CD14-positive monocyte (primary cell): Measurements from ENCODE around the gene CABP1. TPM values are rescaled to one million over a fixed set of nuclear protein-coding genes. Genes with fewer than 3 reads are reported as not detected.

Source experiments
- DNase-seq, 3 donors: peaks; one replicate each; pipeline ENCODE4 v3.0.0-alpha.2; 2011 to 2022
- H2AFZ ChIP-seq: 2 replicates; pipeline ENCODE4 v1.6.0; 2012; ENCODE audit warnings: mild to moderate bottlenecking, low read depth, low read length, inconsistent platforms; ENCODE audit not compliant: insufficient read depth, poor library complexity, severe bottlenecking
- H3K27ac ChIP-seq, 2 donors: 1 replicate in 1 of 2; 2 replicates in 1 of 2; pipeline ENCODE4 v1.5.1; 2012 to 2013; ENCODE audit warnings: low read length in 2 of 2, control low read depth in 1 of 2, inconsistent platforms in 1 of 2, low read depth in 1 of 2, mild to moderate bottlenecking in 1 of 2
- H3K27me3 ChIP-seq, 2 donors: one replicate each; pipeline versions ENCODE4 v1.6.0 to v1.6.1; 2011 to 2013; ENCODE audit warnings: low read length in 2 of 2; ENCODE audit not compliant: control insufficient read depth in 2 of 2, insufficient read depth in 2 of 2
- H3K36me3 ChIP-seq, 2 donors: replicated peaks in 1 of 2; 1 replicate in 1 of 2; 2 replicates in 1 of 2; pipeline versions ENCODE4 v1.5.1 to v1.6.1; 2012 to 2013; ENCODE audit warnings: low read length in 2 of 2, control low read depth in 1 of 2, inconsistent platforms in 1 of 2, mild to moderate bottlenecking in 1 of 2; ENCODE audit not compliant: insufficient read depth in 2 of 2, control insufficient read depth in 1 of 2
- H3K4me1 ChIP-seq, 2 donors: 1 replicate in 1 of 2; 2 replicates in 1 of 2; pipeline versions ENCODE4 v1.5.1 to v1.6.1; 2012 to 2013; ENCODE audit warnings: low read length in 2 of 2, control low read depth in 1 of 2, inconsistent platforms in 1 of 2, mild to moderate bottlenecking in 1 of 2, moderate library complexity in 1 of 2; ENCODE audit not compliant: insufficient read depth in 2 of 2, control insufficient read depth in 1 of 2
- H3K4me2 ChIP-seq: replicated peaks from 2 replicates; pipeline ENCODE3; 2012; ENCODE audit warnings: low read length, moderate library complexity, mild to moderate bottlenecking; ENCODE audit not compliant: poor library complexity, severe bottlenecking; ENCODE audit errors: extremely low read depth
- H3K4me3 ChIP-seq, 3 experiments: fragments of 200-600 bp in 1 of 3; sonication (generic) in 1 of 3; replicated peaks in 1 of 3; 1 replicate in 2 of 3; 2 replicates in 1 of 3; pipeline ENCODE4 v1.5.1; 2011 to 2013; ENCODE audit warnings: low read length in 3 of 3, mild to moderate bottlenecking in 3 of 3, control low read depth in 2 of 3, low read depth in 2 of 3, inconsistent platforms in 1 of 3, moderate library complexity in 1 of 3
- H3K79me2 ChIP-seq: 2 replicates; pipeline ENCODE4 v1.6.0; 2012; ENCODE audit warnings: mild to moderate bottlenecking, control low read depth, inconsistent platforms, low read length, moderate library complexity; ENCODE audit not compliant: insufficient read depth
- H3K9ac ChIP-seq: 2 replicates; pipeline ENCODE4 v1.6.0; 2017; ENCODE audit warnings: low read length, mild to moderate bottlenecking; ENCODE audit not compliant: insufficient read depth, poor library complexity, severe bottlenecking
- H3K9me3 ChIP-seq, 2 donors: replicated peaks in 1 of 2; 1 replicate in 1 of 2; 2 replicates in 1 of 2; pipeline versions ENCODE4 v1.5.1 to v1.6.1; 2012 to 2013; ENCODE audit warnings: low read length in 2 of 2, control low read depth in 1 of 2; ENCODE audit not compliant: control insufficient read depth in 1 of 2, insufficient read depth in 1 of 2
- H4K20me1 ChIP-seq: 2 replicates; pipeline ENCODE4 v1.6.0; 2012; ENCODE audit warnings: mild to moderate bottlenecking, low read length, control low read depth, moderate library complexity; ENCODE audit not compliant: insufficient read depth
- H3K27ac Mint-ChIP-seq, 7 donors: one replicate each; pipeline ENCODE4 v1.8.0; 2020; ENCODE audit warnings: mild to moderate bottlenecking in 7 of 7, mixed read lengths in 7 of 7, moderate library complexity in 6 of 7, inconsistent platforms in 2 of 7
- H3K27me3 Mint-ChIP-seq, 3 donors: one replicate each; pipeline ENCODE4 v1.8.0; 2021 to 2022; ENCODE audit warnings: low read depth in 3 of 3, mild to moderate bottlenecking in 3 of 3, mixed read lengths in 3 of 3, moderate library complexity in 3 of 3, inconsistent platforms in 1 of 3
- H3K36me3 Mint-ChIP-seq, 2 donors: one replicate each; pipeline ENCODE4 v1.8.0; 2020; ENCODE audit warnings: mixed read lengths in 2 of 2, inconsistent platforms in 1 of 2, mild to moderate bottlenecking in 1 of 2
- H3K4me1 Mint-ChIP-seq: one replicate; pipeline ENCODE4 v1.8.0; 2020; ENCODE audit warnings: mild to moderate bottlenecking, mixed read lengths
- H3K4me3 Mint-ChIP-seq, 2 donors: one replicate each; pipeline ENCODE4 v1.8.0; 2020; ENCODE audit warnings: mild to moderate bottlenecking in 2 of 2, mixed read lengths in 2 of 2, moderate library complexity in 1 of 2
- H3K9me3 Mint-ChIP-seq, 7 donors: one replicate each; pipeline ENCODE4 v1.8.0; 2020 to 2022; ENCODE audit warnings: mixed read lengths in 7 of 7, mild to moderate bottlenecking in 6 of 7, moderate library complexity in 6 of 7, inconsistent platforms in 2 of 7
- CTCF ChIP-seq: fragments of 200-600 bp; IDR thresholded peaks from one replicate; pipeline ENCODE4 v1.8.0; 2022; ENCODE audit warnings: antibody characterized with exemption, mild to moderate bottlenecking
- WGBS: methylation state at CpG from one replicate; pipeline ENCODE4 v1.1.5; 2013; ENCODE audit warnings: missing lambda C conversion rate; ENCODE audit not compliant: insufficient coverage; 5-methylcytosine and 5-hydroxymethylcytosine counted together
- intact Hi-C, 2 donors: fragments of 100-400 bp; cut with micrococcal nuclease; formaldehyde crosslinking; loops; one replicate each; pipeline versions ENCODE4 v1.15.0 to v1.15.1; 2023
- polyA plus RNA-seq, 3 donors: library from polyadenylated mRNA; depleted of rRNA in 1 of 3; unstranded in 2 of 3; stranded (reverse) in 1 of 3; fragments of 300-500 nt in 2 of 3; fragments of >200 nt in 1 of 3; fragmentation: Illumina TruSeq in 2 of 3; gene quantifications; 1 replicate in 2 of 3; 2 replicates in 1 of 3; pipeline ENCODE4 v1.2.3, GENCODE V29; 2012 to 2021

CABP1 gene
- polyA plus RNA-seq, 3 donors = 0.19 to 0.43 TPM; not detected in 1

- H3K9ac ChIP-seq = no peak overlapping the region
- Mint-ChIP-seq H3K4me1 (peaks cover 24% of the 10 kb centered on the region), H3K27ac (peak overlapping the region in 4 of 7 donors; percentile 35 to 84 (median 62)), H3K4me3 (no peak overlapping the region), H3K9me3 (no peaks in the 10 kb centered on the region), H3K27me3 (no peaks in the 10 kb centered on the region), H3K36me3 (peaks cover 61 to 74% of the 10 kb centered on the region in 2 donors)
- no peak for DNase-seq
- no peak overlapping the region for H3K4me3 ChIP-seq
- intact Hi-C loops = no loop called here
- no CpG with 5 or more reads among the region's 5 CpGs for WGBS
- H3K9me3 ChIP-seq = no peaks in the 10 kb centered on the region
- H3K27me3 ChIP-seq = no peaks in the 10 kb centered on the region
- H4K20me1 ChIP-seq = no peaks in the 10 kb centered on the region
- H3K79me2 ChIP-seq = peaks cover 16% of the 10 kb centered on the region
- no peak overlapping the region for H3K4me2 ChIP-seq
- no peak overlapping the region for H2AFZ ChIP-seq
- peak overlapping the region in 1 of 2 donors; percentile 86 for H3K27ac ChIP-seq
- no peak for TF ChIP-seq CTCF
- peaks cover 21 to 25% of the 10 kb centered on the region in 2 donors for H3K4me1 ChIP-seq
- H3K36me3 ChIP-seq = peaks cover 41 to 77% of the 10 kb centered on the region in 2 donors
Measured at GRCh38 chr12:120700886-120701285, 60.5 kb downstream of the CABP1 start.

DNA sequence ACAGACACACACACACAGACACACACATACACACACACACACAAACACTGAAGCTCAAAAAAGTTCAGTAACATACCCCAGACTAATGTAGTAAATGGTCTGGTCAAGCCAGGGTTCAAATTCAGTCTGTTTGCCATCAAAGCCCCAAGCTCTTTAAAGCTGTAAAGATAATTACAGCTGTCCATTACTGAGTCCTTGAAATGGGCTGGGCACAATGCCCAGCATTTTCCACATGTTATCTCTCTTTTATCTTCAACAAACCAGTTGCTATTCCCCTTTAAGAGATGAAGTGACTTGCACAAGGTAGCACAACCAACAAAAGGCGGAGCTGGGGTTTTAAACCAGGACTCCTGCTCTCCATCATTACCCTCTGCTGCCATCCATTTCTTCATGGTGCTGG is 62.2 kb downstream of the CABP1 start:
- peaks cover 0 to 1% (median 0%) of the 10 kb centered on the region in 3 donors for H3K27me3 Mint-ChIP-seq
- TF ChIP-seq CTCF = no peak
- Histone ChIP-seq H3K27me3 (no peaks in the 10 kb centered on the region), H3K36me3 (peaks cover 25 to 60% of the 10 kb centered on the region in 2 donors), H4K20me1 (no peaks in the 10 kb centered on the region), H2AFZ (no peak overlapping the region), H3K79me2 (peaks cover 16% of the 10 kb centered on the region), H3K9ac (no peak overlapping the region), H3K4me1 (peaks cover 21 to 25% of the 10 kb centered on the region in 2 donors), H3K4me3 (no peak overlapping the region), H3K9me3 (no peaks in the 10 kb centered on the region), H3K4me2 (no peak overlapping the region), H3K27ac (no peak overlapping the region)
- H3K4me3 Mint-ChIP-seq = no peak overlapping the region
- H3K9me3 Mint-ChIP-seq = no peaks in the 10 kb centered on the region
- H3K27ac Mint-ChIP-seq = peak overlapping the region in 1 of 7 donors; percentile 41
- intact Hi-C loops = no loop called here
- 100% methylated on average over 1 of the region's 1 CpG for WGBS
- DNase-seq = no peak
- H3K4me1 Mint-ChIP-seq = peaks cover 22% of the 10 kb centered on the region
- peaks cover 43 to 57% of the 10 kb centered on the region in 2 donors for H3K36me3 Mint-ChIP-seq
